ENCODE results near the gene GPC6. TPM values are rescaled to one million over a fixed set of nuclear protein-coding genes. Genes with fewer than 3 reads are reported as not detected.

The GPC6 gene
- total and polyA plus RNA-seq, 10 donors, result 0.22 to 9.3 (median 4.5) TPM

DNA sequence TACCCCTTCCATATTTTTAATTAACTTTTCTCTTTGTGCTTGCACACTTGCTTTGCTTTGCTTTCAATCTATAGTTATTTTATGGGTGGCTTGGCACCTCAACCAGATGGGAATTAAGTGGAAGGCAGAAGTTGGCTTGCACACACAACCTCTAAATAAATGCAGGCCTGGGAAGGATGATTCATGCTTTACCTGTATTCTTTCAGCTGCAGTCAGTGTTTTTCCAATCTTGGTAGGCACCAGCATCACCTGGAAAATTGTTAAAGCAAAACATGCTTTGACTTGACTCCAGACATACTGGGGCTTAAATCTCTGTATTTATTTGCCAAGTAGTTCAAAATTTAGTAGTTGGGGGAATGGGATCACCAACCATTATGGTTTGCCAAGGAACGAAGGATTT lies 543.0 kb downstream of the GPC6 start:
- Histone ChIP-seq H3K27ac (no peak overlapping the region), H3K4me3 (no peak overlapping the region), H3K36me3 (no peaks in the 10 kb centered on the region), H3K9me3 (no peaks in the 10 kb centered on the region), H3K4me1 (no peaks in the 10 kb centered on the region), H3K27me3 (replicated peaks in 1 of 7) (no peaks in the 10 kb centered on the region)
- 58 to 92% (median 79%) methylated on average over 1 of the region's 1 CpG for WGBS, 5 donors
- no peak for DNase-seq
- intact Hi-C loops (cut with DNase I; ENCODE audit: low total_unique reads), result no loop called here
- TF ChIP-seq POLR2AphosphoS5 (IDR thresholded peaks at IDR 0.05) (no peak), POLR2A (IDR thresholded peaks at IDR 0.05) (no peak)
- TF ChIP-seq, protein P1, sequence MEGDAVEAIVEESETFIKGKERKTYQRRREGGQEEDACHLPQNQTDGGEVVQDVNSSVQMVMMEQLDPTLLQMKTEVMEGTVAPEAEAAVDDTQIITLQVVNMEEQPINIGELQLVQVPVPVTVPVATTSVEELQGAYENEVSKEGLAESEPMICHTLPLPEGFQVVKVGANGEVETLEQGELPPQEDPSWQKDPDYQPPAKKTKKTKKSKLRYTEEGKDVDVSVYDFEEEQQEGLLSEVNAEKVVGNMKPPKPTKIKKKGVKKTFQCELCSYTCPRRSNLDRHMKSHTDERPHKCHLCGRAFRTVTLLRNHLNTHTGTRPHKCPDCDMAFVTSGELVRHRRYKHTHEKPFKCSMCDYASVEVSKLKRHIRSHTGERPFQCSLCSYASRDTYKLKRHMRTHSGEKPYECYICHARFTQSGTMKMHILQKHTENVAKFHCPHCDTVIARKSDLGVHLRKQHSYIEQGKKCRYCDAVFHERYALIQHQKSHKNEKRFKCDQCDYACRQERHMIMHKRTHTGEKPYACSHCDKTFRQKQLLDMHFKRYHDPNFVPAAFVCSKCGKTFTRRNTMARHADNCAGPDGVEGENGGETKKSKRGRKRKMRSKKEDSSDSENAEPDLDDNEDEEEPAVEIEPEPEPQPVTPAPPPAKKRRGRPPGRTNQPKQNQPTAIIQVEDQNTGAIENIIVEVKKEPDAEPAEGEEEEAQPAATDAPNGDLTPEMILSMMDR (IDR thresholded peaks at IDR 0.05 in 8 of 11, conservative IDR thresholded peaks at IDR 0.05 in 3 of 11), result no peak

DNA sequence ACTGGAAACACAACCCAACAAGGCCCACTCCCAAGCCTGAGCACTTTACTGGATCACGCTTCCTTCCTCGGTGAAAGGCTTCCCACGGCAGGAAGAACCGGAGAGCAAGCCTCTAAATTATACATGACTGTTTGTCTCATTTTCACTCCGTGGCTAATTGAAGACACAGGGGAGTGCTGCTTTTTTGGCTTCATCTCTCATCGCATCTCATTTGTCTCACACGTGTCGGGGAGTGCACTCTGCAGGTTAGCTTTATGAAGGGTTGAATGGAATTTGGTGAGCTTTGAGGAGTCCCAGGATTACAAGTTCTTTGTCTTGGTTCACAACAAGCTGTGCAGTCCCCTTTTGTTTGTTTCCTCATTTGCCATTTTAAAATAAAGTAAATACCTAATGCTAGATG lies 544.6 kb downstream of the GPC6 start:
- Histone ChIP-seq H3K4me1 (no peaks in the 10 kb centered on the region), H3K27me3 (replicated peaks in 1 of 7) (no peaks in the 10 kb centered on the region), H3K4me3 (no peak overlapping the region), H3K27ac (no peak overlapping the region), H3K9me3 (no peaks in the 10 kb centered on the region), H3K36me3 (no peaks in the 10 kb centered on the region)
- intact Hi-C loops (cut with DNase I; ENCODE audit: low total_unique reads), result no loop called here
- WGBS, 5 donors, result 82 to 88% (median 85%) methylated on average over 8 of the region's 8 CpGs
- DNase-seq, result no peak
- TF ChIP-seq POLR2A (IDR thresholded peaks at IDR 0.05) (no peak), POLR2AphosphoS5 (IDR thresholded peaks at IDR 0.05) (no peak)
- TF ChIP-seq, protein P1 (IDR thresholded peaks at IDR 0.05 in 8 of 11, conservative IDR thresholded peaks at IDR 0.05 in 3 of 11), result no peak

DNA sequence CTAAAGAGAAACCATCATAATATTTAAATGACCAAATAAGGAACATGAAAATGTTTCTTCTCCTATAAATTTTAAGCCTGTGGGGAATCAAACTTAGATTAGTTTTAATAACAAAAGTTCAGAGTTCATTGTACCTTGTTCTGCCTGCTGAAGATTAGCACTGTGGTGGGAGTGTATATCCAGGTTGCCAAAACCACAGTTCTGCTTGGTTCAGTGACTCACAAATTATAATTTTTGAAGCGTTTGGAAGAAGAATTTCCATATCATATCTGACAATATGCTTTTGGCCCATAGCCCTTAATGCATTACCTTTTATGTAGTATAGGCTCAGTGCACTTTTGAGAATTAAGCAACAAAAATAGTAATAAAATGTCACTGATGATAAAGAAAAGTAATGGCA lies 545.2 kb downstream of the GPC6 start:
- Histone ChIP-seq H3K4me1 (no peaks in the 10 kb centered on the region), H3K36me3 (no peaks in the 10 kb centered on the region), H3K4me3 (no peak overlapping the region), H3K27me3 (replicated peaks in 1 of 7) (no peaks in the 10 kb centered on the region), H3K9me3 (no peaks in the 10 kb centered on the region), H3K27ac (no peak overlapping the region)
- intact Hi-C loops (cut with DNase I; ENCODE audit: low total_unique reads), result no loop called here
- DNase-seq, result no peak
- WGBS, 5 donors, result 75 to 84% (median 82%) methylated on average over 1 of the region's 1 CpG
- TF ChIP-seq, protein P1 (IDR thresholded peaks at IDR 0.05 in 8 of 11, conservative IDR thresholded peaks at IDR 0.05 in 3 of 11), result no peak
- no peak for TF ChIP-seq POLR2AphosphoS5 (IDR thresholded peaks at IDR 0.05)
- TF ChIP-seq POLR2A (IDR thresholded peaks at IDR 0.05), result no peak

DNA sequence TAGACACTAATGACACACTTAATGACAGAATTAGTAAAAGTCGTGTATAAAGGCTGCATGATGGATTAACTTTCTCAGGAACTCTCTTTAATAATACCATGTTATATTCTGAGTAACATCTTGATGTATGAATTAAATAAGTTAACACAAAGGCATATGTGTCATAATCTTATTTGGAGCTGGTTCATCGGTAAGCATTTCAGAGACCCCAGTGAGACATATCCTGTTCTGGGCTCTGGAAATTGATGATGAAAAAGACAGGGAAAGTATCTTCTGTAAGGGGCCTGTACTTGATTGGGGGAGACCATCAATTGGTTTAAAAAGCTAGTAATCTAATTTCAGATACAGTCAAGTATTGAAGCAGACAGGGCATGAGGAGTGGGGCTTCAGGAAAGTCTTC lies 547.9 kb downstream of the GPC6 start:
- Histone ChIP-seq H3K4me1 (no peaks in the 10 kb centered on the region), H3K9me3 (no peaks in the 10 kb centered on the region), H3K27me3 (replicated peaks in 1 of 7) (no peaks in the 10 kb centered on the region), H3K27ac (no peak overlapping the region), H3K36me3 (no peaks in the 10 kb centered on the region), H3K4me3 (no peak overlapping the region)
- no peak for TF ChIP-seq POLR2AphosphoS5 (IDR thresholded peaks at IDR 0.05)
- TF ChIP-seq, protein P1 (IDR thresholded peaks at IDR 0.05 in 8 of 11, conservative IDR thresholded peaks at IDR 0.05 in 3 of 11), result no peak
- TF ChIP-seq POLR2A (IDR thresholded peaks at IDR 0.05), result no peak
- DNase-seq, result no peak
- 85 to 94% (median 89%) methylated on average over 2 of the region's 2 CpGs for WGBS, 5 donors
- intact Hi-C loops (cut with DNase I; ENCODE audit: low total_unique reads), result no loop called here
